Stimulated activated naive CD4-positive, alpha-beta T cell treated with Interleukin-2 at 50 U/mL for 16 hours (primary cell): ENCODE data around the gene NOL9.

ENCODE experiments used
- DNase-seq: peaks from one replicate; lab custom pipeline; 2025; lab: John Stamatoyannopoulos, UW

The NOL9 gene

GRCh38 chr1:6489383-6489765 lies 64.9 kb downstream of the NOL9 start:
- no peak for DNase-seq

GRCh38 chr1:6488602-6489382 lies 65.5 kb downstream of the NOL9 start:
- no peak for DNase-seq

- no peak for DNase-seq
Measured at GRCh38 chr1:6487804-6488484, 66.4 kb downstream of the NOL9 start.

- peak; percentile 83 for DNase-seq
Measured at GRCh38 chr1:6486433-6487011, 67.8 kb downstream of the NOL9 start.

GRCh38 chr1:6485168-6486101 lies 68.9 kb downstream of the NOL9 start:
- no peak for DNase-seq

GRCh38 chr1:6484826-6485167 lies 69.5 kb downstream of the NOL9 start:
- no peak for DNase-seq

GRCh38 chr1:6483761-6484117 lies 70.6 kb downstream of the NOL9 start:
- no peak for DNase-seq

GRCh38 chr1:6483017-6483760 lies 71.1 kb downstream of the NOL9 start:
- DNase-seq: no peak

GRCh38 chr1:6481820-6482219 lies 72.5 kb downstream of the NOL9 start:
- DNase-seq: no peak

GRCh38 chr1:6477039-6477820 lies 77.1 kb downstream of the NOL9 start:
- DNase-seq: no peak

- DNase-seq: no peak
Measured at GRCh38 chr1:6476483-6476882, 77.8 kb downstream of the NOL9 start.

- DNase-seq: peak; percentile 70
Measured at GRCh38 chr1:6475381-6476133, 78.8 kb downstream of the NOL9 start.

GRCh38 chr1:6474815-6475282 lies 79.5 kb downstream of the NOL9 start:
- no peak for DNase-seq

GRCh38 chr1:6473974-6474814 lies 80.1 kb downstream of the NOL9 start:
- no peak for DNase-seq

GRCh38 chr1:6473156-6473555 lies 81.2 kb downstream of the NOL9 start:
- DNase-seq: no peak

GRCh38 chr1:6472391-6472790 lies 81.9 kb downstream of the NOL9 start:
- DNase-seq: no peak

GRCh38 chr1:6471970-6472368 lies 82.3 kb downstream of the NOL9 start:
- no peak for DNase-seq
